A549 (cell line): ENCODE data around the gene NBPF1. TPM values are rescaled to one million over a fixed set of nuclear protein-coding genes. Genes with fewer than 3 reads are reported as not detected.
"Not testable (repeated sequence)": the region's sequence is repeated elsewhere in the genome, so short reads cannot be mapped to it uniquely, and the experiment has no call there.

Experiments
- ATAC-seq, 2 experiments: fragments of 200-7000 bp in 1 of 2; fragments of >200 bp in 1 of 2; cut with Nextera tagmentation in 1 of 2; cut with Tn5 transposase in 1 of 2; 3 replicates each; pipeline versions ENCODE4 v1.8.0 to v1.9.1; 2018 to 2020; ENCODE audit warnings: mild to moderate bottlenecking in 1 of 2, moderate library complexity in 1 of 2
- CTCF ChIA-PET: fragments of 300-600 bp; sonication (Branson Sonifier 250); formaldehyde crosslinking; extraction: SDS; loops from one replicate; lab custom pipeline; 2021; ENCODE audit warnings: antibody characterized with exemption, inconsistent platforms; lab: Yijun Ruan, JAX
- POLR2A ChIA-PET: fragments of 350-600 bp; formaldehyde crosslinking; extraction: SDS; loops from one replicate; lab custom pipeline; 2021; ENCODE audit warnings: antibody characterized with exemption, inconsistent platforms; lab: Yijun Ruan, JAX
- DNase-seq, 2 experiments: peaks; one replicate each; pipeline versions ENCODE4 v3.0.0 to v3.0.0-alpha.2; 2011 to 2016; ENCODE audit warnings: low read depth in 1 of 2, low spot score in 1 of 2
- FAIRE-seq: peaks from 2 replicates; lab custom pipeline; 2011; peaks lifted over from hg19 to GRCh38; lab: Jason Lieb, UNC
- H3K27ac ChIP-seq, 2 experiments: fragments of >200 bp; sonication (Bioruptor Twin); formaldehyde crosslinking; 3 replicates each; pipeline ENCODE4 v1.5.1; 2016 to 2017
- H3K4me1 ChIP-seq: fragments of >200 bp; sonication (Bioruptor Twin); formaldehyde crosslinking; 3 replicates; pipeline ENCODE4 v1.6.1; 2016
- H3K4me2 ChIP-seq: fragments of >200 bp; sonication (Bioruptor Twin); formaldehyde crosslinking; 3 replicates; pipeline ENCODE4 v1.6.1; 2016
- H3K4me3 ChIP-seq: fragments of >200 bp; sonication (Bioruptor Twin); formaldehyde crosslinking; 3 replicates; pipeline ENCODE4 v1.5.1; 2016
- H3K9me3 ChIP-seq: fragments of >200 bp; sonication (Bioruptor Twin); formaldehyde crosslinking; 3 replicates; pipeline ENCODE4 v1.6.1; 2016
- CEBPB ChIP-seq, 2 experiments: fragments of >200 bp in 1 of 2; sonication (Bioruptor Twin) in 1 of 2; formaldehyde crosslinking in 1 of 2; IDR thresholded peaks; 2 replicates each; pipeline ENCODE4 v1.6.1; 2012 to 2016
- CHD4 ChIP-seq: fragments of 200-600 bp; sonication (generic); IDR thresholded peaks from 2 replicates; pipeline ENCODE4 v1.6.1; 2016; ENCODE audit warnings: antibody characterized with exemption, mild to moderate bottlenecking, borderline replicate concordance
- EHF ChIP-seq: fragments of 250-450 bp; sonication (Bioruptor Pico); IDR thresholded peaks from 2 replicates; pipeline ENCODE4 v1.5.0; 2020; ENCODE audit warnings: mild to moderate bottlenecking
- FOSL2 ChIP-seq, 2 experiments: fragments of 450-650 bp in 1 of 2; fragments of >200 bp in 1 of 2; sonication (Bioruptor Twin) in 1 of 2; formaldehyde crosslinking; IDR thresholded peaks; 2 replicates each; pipeline versions ENCODE4 v1.5.0 to v1.6.1; 2016 to 2020; ENCODE audit warnings: mild to moderate bottlenecking in 1 of 2, moderate library complexity in 1 of 2
- GATA3 ChIP-seq: IDR thresholded peaks from 2 replicates; pipeline ENCODE4 v1.6.1; 2012; ENCODE audit warnings: borderline replicate concordance
- HDAC2 ChIP-seq: fragments of 200-600 bp; sonication (generic); IDR thresholded peaks from 2 replicates; pipeline ENCODE4 v1.6.1; 2016
- KDM1A ChIP-seq: fragments of 200-600 bp; sonication (generic); IDR thresholded peaks from 2 replicates; pipeline ENCODE4 v1.6.1; 2016; ENCODE audit warnings: low read depth, mild to moderate bottlenecking
- NPAS2 ChIP-seq: fragments of 250-450 bp; sonication (Bioruptor Pico); IDR thresholded peaks from 2 replicates; pipeline ENCODE4 v1.8.0; 2022; ENCODE audit warnings: mild to moderate bottlenecking, moderate library complexity, borderline replicate concordance
- POLR2A ChIP-seq: IDR thresholded peaks from 2 replicates; pipeline ENCODE4 v1.6.1; 2012; ENCODE audit warnings: mild to moderate bottlenecking, low read length
- RAD21 ChIP-seq, 2 experiments: fragments of >200 bp in 1 of 2; sonication (Bioruptor Twin) in 1 of 2; formaldehyde crosslinking in 1 of 2; IDR thresholded peaks in 1 of 2; conservative IDR thresholded peaks in 1 of 2; 2 replicates in 1 of 2; 3 replicates in 1 of 2; pipeline ENCODE4 v1.6.1; 2012 to 2018; ENCODE audit warnings: inconsistent platforms in 1 of 2
- RCOR1 ChIP-seq: fragments of 150-350 bp; IDR thresholded peaks from 2 replicates; pipeline ENCODE4 v1.6.1; 2014; ENCODE audit warnings: antibody characterized with exemption, low read length, low read depth
- SMC3 ChIP-seq: fragments of >200 bp; sonication (Bioruptor Twin); formaldehyde crosslinking; IDR thresholded peaks from 3 replicates; pipeline ENCODE4 v1.6.1; 2018; ENCODE audit warnings: inconsistent platforms
- SREBF2 ChIP-seq: fragments of 450-650 bp; IDR thresholded peaks from 2 replicates; pipeline ENCODE4 v1.6.1; 2014; ENCODE audit warnings: mild to moderate bottlenecking, moderate library complexity
- TFCP2L1 ChIP-seq: fragments of 250-450 bp; sonication (Bioruptor Pico); IDR thresholded peaks from 2 replicates; pipeline ENCODE4 v1.5.0; 2021; ENCODE audit warnings: mild to moderate bottlenecking
- TP53 ChIP-seq: fragments of 250-450 bp; sonication (Bioruptor Pico); IDR thresholded peaks from 2 replicates; pipeline ENCODE4 v1.5.0; 2021; ENCODE audit warnings: mild to moderate bottlenecking, moderate library complexity
- WGBS: methylation state at CpG from one replicate; pipeline ENCODE4 v1.1.6; 2017; ENCODE audit errors: missing lambda C conversion rate; 5-methylcytosine and 5-hydroxymethylcytosine counted together
- polyA plus RNA-seq, 4 experiments: library from polyadenylated mRNA; depleted of rRNA in 3 of 4; stranded (reverse); fragments of >200 nt; fragmentation: RNase III in 1 of 4; extraction: RNeasy Plus Mini Kit Qiagen cat#74134 plus additional on column Dnase treatment in 1 of 4; gene quantifications; 2 replicates in 3 of 4; 3 replicates in 1 of 4; pipeline ENCODE4 v1.2.3, GENCODE V29; 2011 to 2017
- TF ChIP-seq, protein P1 (sequence below): fragments of >200 bp; sonication (Bioruptor Twin); formaldehyde crosslinking; IDR thresholded peaks from 3 replicates; pipeline ENCODE4 v1.5.1; 2016
- TF ChIP-seq, protein P2 (sequence below): fragments of 200-600 bp; sonication (generic); IDR thresholded peaks from 2 replicates; pipeline ENCODE4 v1.6.1; 2016; ENCODE audit warnings: antibody characterized with exemption, mild to moderate bottlenecking, moderate library complexity

Gene NBPF1
- polyA plus RNA-seq, 2 of the 4 experiments (the other 2 are of a cell fraction), result 23.9 to 36.8 TPM

DNA sequence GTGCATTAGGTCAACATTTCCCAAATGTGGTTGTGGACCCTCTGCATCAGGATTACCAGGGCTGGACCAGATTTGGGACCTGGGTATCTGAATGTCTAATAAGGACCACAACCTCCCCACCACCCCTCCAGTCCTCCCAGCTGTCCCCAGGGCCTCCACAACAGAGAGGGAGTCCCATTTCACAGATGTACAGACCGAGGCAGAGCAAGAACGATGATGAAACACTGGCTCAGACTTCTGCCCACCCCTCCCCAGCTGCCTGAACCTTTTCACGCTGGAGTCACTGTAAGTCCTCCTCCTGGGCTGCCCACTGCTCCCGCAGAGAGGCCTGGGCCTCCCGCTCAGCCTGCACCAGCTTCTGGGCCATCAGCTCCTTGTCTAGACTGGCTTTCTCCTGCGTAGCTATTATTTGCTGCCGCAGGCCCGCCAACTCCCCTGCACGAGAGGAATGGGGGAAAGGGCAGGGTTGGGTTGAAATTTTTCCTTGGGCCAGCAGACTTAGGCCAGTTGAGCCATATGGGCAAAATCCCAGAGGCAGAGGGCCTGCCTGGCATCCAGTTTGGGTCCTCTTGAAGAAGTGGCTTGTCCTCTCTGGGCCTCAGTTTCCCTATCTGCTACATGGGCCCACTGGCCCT lies 8.4 kb upstream of the NBPF1 start:
- H3K9me3 ChIP-seq, H3K4me3 ChIP-seq: not testable (repeated sequence)
- peaks cover 10% of the 10 kb centered on the region for H3K4me1 ChIP-seq
- 0 out of 6 replicates have a peak, but pooled peaks of 1 of the 2 experiments have one; percentile 1 for ATAC-seq
- peak; percentile 69; the same call in 1 of the 2 replicates for TF ChIP-seq KDM1A
- 0 out of 2 replicates have a peak, but pooled peaks have one; percentile 65 for TF ChIP-seq HDAC2
- TF ChIP-seq POLR2A, result peak; percentile 9; the same call in 1 of the 2 replicates
- 0 out of 2 replicates have a peak, but pooled peaks have one; percentile 20 for TF ChIP-seq RCOR1
- TF ChIP-seq, all 56 proteins: peak for 4; not testable (repeated sequence) for 52
- not testable (repeated sequence) for H3K27ac ChIP-seq, DNase-seq, H3K4me2 ChIP-seq, FAIRE-seq
- POLR2A ChIA-PET, result interaction anchor here (1.0 kb wide), 1 partner anchor 108 kb away, joined by 3 read pairs; no protein-coding TSS in a partner anchor
- CTCF ChIA-PET, result interaction anchor here (0.8 to 7.3 kb wide), 13 partner anchors 9 to 330 kb away, joined by 3 to 98 read pairs (median 5); partner anchors contain the start of gene NBPF1
- 86% methylated on average over 9 of the region's 9 CpGs for WGBS

DNA sequence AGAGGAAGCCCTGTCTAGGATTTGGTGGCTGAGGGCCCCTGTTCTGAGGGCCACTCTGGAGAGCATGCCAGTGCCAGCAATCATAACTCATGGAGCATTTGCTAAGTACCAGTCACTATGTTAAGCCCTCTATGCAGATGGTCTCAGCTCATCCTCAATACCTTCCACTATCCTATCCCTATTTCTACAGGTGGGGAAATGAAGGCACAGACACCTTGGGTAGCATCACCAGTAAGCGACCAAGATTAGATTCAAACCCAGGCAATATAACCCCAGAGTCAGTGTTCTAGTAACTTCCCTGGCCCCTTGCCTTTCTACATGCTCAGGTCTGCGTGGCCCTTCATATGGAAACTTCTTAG lies 7.9 kb upstream of the NBPF1 start:
- no peak for FAIRE-seq
- no peak for ATAC-seq
- H3K4me2 ChIP-seq, result no peak overlapping the region
- CTCF ChIA-PET, result interaction anchor here (0.8 to 7.3 kb wide), 21 partner anchors 9 to 425 kb away, joined by 3 to 98 read pairs (median 5); partner anchors contain the start of gene NBPF1
- H3K9me3 ChIP-seq, result no peaks in the 10 kb centered on the region
- H3K27ac ChIP-seq, result peak overlapping the region in 1 of 2 experiments; percentile 73; a peak in 2 of 6 replicates
- POLR2A ChIA-PET, result interaction anchor here (0.6 to 1.0 kb wide), 6 partner anchors 23 to 330 kb away, joined by 3 to 7 read pairs (median 4); no protein-coding TSS in a partner anchor
- WGBS, result 86% methylated on average over 2 of the region's 2 CpGs
- H3K4me3 ChIP-seq, result no peak overlapping the region
- no peak for DNase-seq
- TF ChIP-seq, protein P1, sequence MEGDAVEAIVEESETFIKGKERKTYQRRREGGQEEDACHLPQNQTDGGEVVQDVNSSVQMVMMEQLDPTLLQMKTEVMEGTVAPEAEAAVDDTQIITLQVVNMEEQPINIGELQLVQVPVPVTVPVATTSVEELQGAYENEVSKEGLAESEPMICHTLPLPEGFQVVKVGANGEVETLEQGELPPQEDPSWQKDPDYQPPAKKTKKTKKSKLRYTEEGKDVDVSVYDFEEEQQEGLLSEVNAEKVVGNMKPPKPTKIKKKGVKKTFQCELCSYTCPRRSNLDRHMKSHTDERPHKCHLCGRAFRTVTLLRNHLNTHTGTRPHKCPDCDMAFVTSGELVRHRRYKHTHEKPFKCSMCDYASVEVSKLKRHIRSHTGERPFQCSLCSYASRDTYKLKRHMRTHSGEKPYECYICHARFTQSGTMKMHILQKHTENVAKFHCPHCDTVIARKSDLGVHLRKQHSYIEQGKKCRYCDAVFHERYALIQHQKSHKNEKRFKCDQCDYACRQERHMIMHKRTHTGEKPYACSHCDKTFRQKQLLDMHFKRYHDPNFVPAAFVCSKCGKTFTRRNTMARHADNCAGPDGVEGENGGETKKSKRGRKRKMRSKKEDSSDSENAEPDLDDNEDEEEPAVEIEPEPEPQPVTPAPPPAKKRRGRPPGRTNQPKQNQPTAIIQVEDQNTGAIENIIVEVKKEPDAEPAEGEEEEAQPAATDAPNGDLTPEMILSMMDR, result no peak; the same call in 2 of the 3 replicates
- no peak for TF ChIP-seq RCOR1
- TF ChIP-seq SMC3, result no peak
- TF ChIP-seq GATA3, result no peak
- no peak for TF ChIP-seq TFCP2L1
- TF ChIP-seq CHD4, result no peak
- TF ChIP-seq KDM1A, result no peak
- no peak for TF ChIP-seq RAD21 (conservative IDR thresholded peaks at IDR 0.05 in 1 of 2, IDR thresholded peaks at IDR 0.05 in 1 of 2)
- TF ChIP-seq FOSL2 (IDR thresholded peaks at IDR 0.05), result no peak
- no peak for TF ChIP-seq FOSL2 (CRISPR knock-in tag; IDR thresholded peaks at IDR 0.05)
- no peak for TF ChIP-seq HDAC2
- TF ChIP-seq SREBF2, result no peak
- no peak for TF ChIP-seq CEBPB (IDR thresholded peaks at IDR 0.05)
- no peak for TF ChIP-seq EHF (CRISPR knock-in tag)
- no peak for TF ChIP-seq NPAS2 (CRISPR knock-in tag)
- TF ChIP-seq, protein P2, sequence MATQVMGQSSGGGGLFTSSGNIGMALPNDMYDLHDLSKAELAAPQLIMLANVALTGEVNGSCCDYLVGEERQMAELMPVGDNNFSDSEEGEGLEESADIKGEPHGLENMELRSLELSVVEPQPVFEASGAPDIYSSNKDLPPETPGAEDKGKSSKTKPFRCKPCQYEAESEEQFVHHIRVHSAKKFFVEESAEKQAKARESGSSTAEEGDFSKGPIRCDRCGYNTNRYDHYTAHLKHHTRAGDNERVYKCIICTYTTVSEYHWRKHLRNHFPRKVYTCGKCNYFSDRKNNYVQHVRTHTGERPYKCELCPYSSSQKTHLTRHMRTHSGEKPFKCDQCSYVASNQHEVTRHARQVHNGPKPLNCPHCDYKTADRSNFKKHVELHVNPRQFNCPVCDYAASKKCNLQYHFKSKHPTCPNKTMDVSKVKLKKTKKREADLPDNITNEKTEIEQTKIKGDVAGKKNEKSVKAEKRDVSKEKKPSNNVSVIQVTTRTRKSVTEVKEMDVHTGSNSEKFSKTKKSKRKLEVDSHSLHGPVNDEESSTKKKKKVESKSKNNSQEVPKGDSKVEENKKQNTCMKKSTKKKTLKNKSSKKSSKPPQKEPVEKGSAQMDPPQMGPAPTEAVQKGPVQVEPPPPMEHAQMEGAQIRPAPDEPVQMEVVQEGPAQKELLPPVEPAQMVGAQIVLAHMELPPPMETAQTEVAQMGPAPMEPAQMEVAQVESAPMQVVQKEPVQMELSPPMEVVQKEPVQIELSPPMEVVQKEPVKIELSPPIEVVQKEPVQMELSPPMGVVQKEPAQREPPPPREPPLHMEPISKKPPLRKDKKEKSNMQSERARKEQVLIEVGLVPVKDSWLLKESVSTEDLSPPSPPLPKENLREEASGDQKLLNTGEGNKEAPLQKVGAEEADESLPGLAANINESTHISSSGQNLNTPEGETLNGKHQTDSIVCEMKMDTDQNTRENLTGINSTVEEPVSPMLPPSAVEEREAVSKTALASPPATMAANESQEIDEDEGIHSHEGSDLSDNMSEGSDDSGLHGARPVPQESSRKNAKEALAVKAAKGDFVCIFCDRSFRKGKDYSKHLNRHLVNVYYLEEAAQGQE, result no peak
- no peak for TF ChIP-seq TP53 (CRISPR knock-in tag)
- peaks cover 10% of the 10 kb centered on the region for H3K4me1 ChIP-seq

DNA sequence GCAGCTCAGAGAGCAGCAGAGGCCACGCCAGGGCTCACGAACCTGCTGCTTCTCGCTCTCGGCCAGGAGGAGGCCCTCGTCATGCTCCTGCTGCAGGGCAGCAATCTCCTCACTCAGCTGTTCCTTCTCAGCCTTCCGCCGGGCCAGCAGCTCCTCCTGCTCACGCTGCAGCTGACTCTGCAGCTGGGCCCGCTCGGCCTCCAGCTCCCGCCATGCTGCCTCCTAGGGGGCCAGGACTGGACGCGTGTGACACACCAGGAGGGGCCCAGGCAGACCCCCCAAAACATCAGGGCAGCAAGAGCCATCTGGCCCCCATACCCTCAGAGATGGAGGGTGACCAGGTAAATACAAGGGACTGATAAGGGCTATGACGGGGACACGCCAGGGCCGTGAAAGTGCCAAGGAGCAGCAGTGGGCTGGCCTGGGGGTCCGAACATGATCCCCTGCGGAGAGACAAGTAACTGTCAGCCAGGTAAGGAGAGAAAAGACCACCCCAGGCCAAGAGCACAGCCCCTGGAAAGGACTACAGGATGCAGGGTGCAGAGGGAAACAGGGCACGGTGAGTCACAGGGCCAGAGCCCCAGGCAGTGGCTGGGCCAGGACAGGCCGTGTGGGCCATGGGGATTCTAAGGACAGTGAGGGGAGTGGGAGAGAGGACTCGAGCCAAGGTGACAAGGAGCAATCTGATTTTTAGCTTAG lies 6.6 kb upstream of the NBPF1 start:
- H3K4me1 ChIP-seq, result peaks cover 10% of the 10 kb centered on the region
- H3K4me3 ChIP-seq, H3K9me3 ChIP-seq, FAIRE-seq, POLR2A ChIA-PET, DNase-seq, H3K4me2 ChIP-seq: not testable (repeated sequence)
- WGBS, result 92% methylated on average over 21 of the region's 21 CpGs
- CTCF ChIA-PET, result interaction anchor here (1.2 to 4.8 kb wide), 5 partner anchors 14 to 426 kb away, joined by 4 to 39 read pairs (median 6); no protein-coding TSS in a partner anchor
- peak overlapping the region in 1 of 2 experiments; percentile 73; a peak in 3 of 6 replicates for H3K27ac ChIP-seq
- peak in 1 of 2 experiments; percentile 3; a peak in 1 of 6 replicates for ATAC-seq
